Trophoblast cell (in vitro differentiated cells and primary cell): ENCODE measurements around the gene CAPN13.

Experiments
- DNase-seq, 2 donors: peaks; one replicate each; pipeline ENCODE4 v3.0.0-alpha.2; 2016
- H2AFZ ChIP-seq: 2 replicates; pipeline ENCODE4 v1.6.1; 2013; ENCODE audit warnings: low read length, moderate library complexity, mild to moderate bottlenecking; ENCODE audit not compliant: insufficient read depth, poor library complexity
- H2AK5ac ChIP-seq: 2 replicates; pipeline ENCODE4 v1.6.1; 2013; ENCODE audit warnings: mild to moderate bottlenecking, low read length
- H2BK120ac ChIP-seq: 2 replicates; pipeline ENCODE4 v1.6.1; 2013; ENCODE audit warnings: low read length, mild to moderate bottlenecking, moderate library complexity; ENCODE audit not compliant: insufficient read depth, poor library complexity
- H2BK12ac ChIP-seq: 2 replicates; pipeline ENCODE4 v1.6.1; 2013; ENCODE audit warnings: mild to moderate bottlenecking, low read length, moderate library complexity
- H2BK5ac ChIP-seq: 2 replicates; pipeline ENCODE4 v1.6.1; 2013; ENCODE audit warnings: low read length, low read depth, moderate library complexity, mild to moderate bottlenecking; ENCODE audit not compliant: poor library complexity
- H3K14ac ChIP-seq: 2 replicates; pipeline ENCODE4 v1.6.1; 2013; ENCODE audit warnings: mild to moderate bottlenecking, low read length
- H3K18ac ChIP-seq: 2 replicates; pipeline ENCODE4 v1.6.1; 2013; ENCODE audit warnings: mild to moderate bottlenecking, low read length
- H3K23ac ChIP-seq: 2 replicates; pipeline ENCODE4 v1.6.1; 2013; ENCODE audit warnings: low read length
- H3K27ac ChIP-seq: 2 replicates; pipeline ENCODE4 v1.5.1; 2013; ENCODE audit warnings: low read depth, mild to moderate bottlenecking, inconsistent platforms, low read length, moderate library complexity
- H3K27me3 ChIP-seq: 2 replicates; pipeline ENCODE4 v1.6.1; 2013; ENCODE audit warnings: inconsistent platforms, mild to moderate bottlenecking, low read length, moderate library complexity; ENCODE audit not compliant: insufficient read depth
- H3K36me3 ChIP-seq, 2 experiments: 1 replicate in 1 of 2; 2 replicates in 1 of 2; pipeline ENCODE4 v1.6.1; 2013; ENCODE audit warnings: low read length in 2 of 2, mild to moderate bottlenecking in 2 of 2, moderate library complexity in 1 of 2; ENCODE audit not compliant: insufficient read depth in 2 of 2, control insufficient read depth in 1 of 2
- H3K4ac ChIP-seq: 2 replicates; pipeline ENCODE4 v1.6.1; 2013; ENCODE audit warnings: low read depth, mild to moderate bottlenecking, low read length, moderate library complexity
- H3K4me1 ChIP-seq, 2 experiments: 1 replicate in 1 of 2; 2 replicates in 1 of 2; pipeline ENCODE4 v1.6.1; 2013; ENCODE audit warnings: low read length in 2 of 2, mild to moderate bottlenecking in 2 of 2, moderate library complexity in 1 of 2; ENCODE audit not compliant: insufficient read depth in 2 of 2, control insufficient read depth in 1 of 2
- H3K4me2 ChIP-seq: 2 replicates; pipeline ENCODE4 v1.6.1; 2013; ENCODE audit warnings: inconsistent platforms, mild to moderate bottlenecking, low read length, moderate library complexity
- H3K4me3 ChIP-seq: 2 replicates; pipeline ENCODE4 v1.5.1; 2013; ENCODE audit warnings: mild to moderate bottlenecking, low read depth, low read length, inconsistent platforms
- H3K79me1 ChIP-seq: one replicate; pipeline ENCODE4 v1.6.1; 2013; ENCODE audit warnings: low read length
- H3K79me2 ChIP-seq: 2 replicates; pipeline ENCODE4 v1.6.1; 2013; ENCODE audit warnings: low read length, mild to moderate bottlenecking; ENCODE audit not compliant: control insufficient read depth, insufficient read depth, poor library complexity
- H3K9ac ChIP-seq: 2 replicates; pipeline ENCODE4 v1.6.1; 2013; ENCODE audit warnings: mild to moderate bottlenecking, low read length
- H3K9me3 ChIP-seq: 2 replicates; pipeline ENCODE4 v1.6.1; 2013; ENCODE audit warnings: low read depth, mild to moderate bottlenecking, control low read depth, inconsistent platforms, low read length; ENCODE audit not compliant: insufficient read depth
- H4K12ac ChIP-seq: 2 replicates; pipeline ENCODE4 v1.6.1; 2013; ENCODE audit warnings: low read depth, mild to moderate bottlenecking, low read length, moderate library complexity
- H4K8ac ChIP-seq: 2 replicates; pipeline ENCODE4 v1.6.1; 2013; ENCODE audit warnings: low read depth, mild to moderate bottlenecking, low read length, moderate library complexity
- H4K91ac ChIP-seq: one replicate; pipeline ENCODE4 v1.6.1; 2013; ENCODE audit warnings: low read depth, mild to moderate bottlenecking, low read length, moderate library complexity
- WGBS: extraction: QIAGEN DNeasy Blood & Tissue Kit; methylation state at CpG from one replicate; pipeline ENCODE4 v1.1.7; 2013; ENCODE audit warnings: missing lambda C conversion rate; ENCODE audit not compliant: insufficient read length, insufficient coverage; ENCODE audit errors: extremely low coverage; 5-methylcytosine and 5-hydroxymethylcytosine counted together

Gene CAPN13

DNA sequence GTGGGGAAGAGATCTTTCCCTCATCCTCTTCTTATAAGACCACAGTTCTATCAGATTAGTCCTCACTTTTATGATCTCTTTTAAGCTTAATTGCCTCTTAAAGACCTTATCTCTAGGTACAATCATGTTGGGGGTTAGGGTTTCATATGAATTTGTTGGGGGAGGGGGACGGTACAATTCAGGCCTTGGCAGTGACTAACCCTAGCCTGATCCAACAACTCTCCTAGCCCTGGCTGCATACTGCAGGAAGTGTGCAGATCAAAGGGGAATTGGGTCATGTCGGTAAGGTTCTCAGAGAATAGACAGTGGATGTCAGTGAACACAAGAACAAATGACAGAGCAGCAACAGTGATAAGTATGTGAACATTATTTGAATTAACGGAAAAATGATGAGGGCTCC is 16.4 kb downstream of the CAPN13 start:
- no CpG with 5 or more reads among the region's 3 CpGs for WGBS
- Histone ChIP-seq H3K18ac (no peak overlapping the region), H3K4me2 (no peak overlapping the region), H2BK120ac (no peak overlapping the region), H3K23ac (no peak overlapping the region), H3K14ac (no peak overlapping the region), H4K91ac (no peak overlapping the region), H3K27me3 (no peaks in the 10 kb centered on the region), H3K79me1 (no peaks in the 10 kb centered on the region), H3K27ac (no peak overlapping the region), H3K4ac (no peak overlapping the region), H4K12ac (no peak overlapping the region), H3K9me3 (no peaks in the 10 kb centered on the region), H3K4me3 (no peak overlapping the region), H3K36me3 (no peaks in the 10 kb centered on the region), H4K8ac (no peak overlapping the region), H2AFZ (no peak overlapping the region), H3K79me2 (no peaks in the 10 kb centered on the region), H2BK5ac (no peak overlapping the region), H2BK12ac (no peak overlapping the region), H3K9ac (no peak overlapping the region), H2AK5ac (no peak overlapping the region), H3K4me1 (no peaks in the 10 kb centered on the region)
- DNase-seq, result no peak

- H3K27me3 ChIP-seq, result no peaks in the 10 kb centered on the region
- no peak overlapping the region for H2AFZ ChIP-seq
- H3K18ac ChIP-seq, result no peak overlapping the region
- no peak overlapping the region for H4K91ac ChIP-seq
- H3K4ac ChIP-seq, result no peak overlapping the region
- no peak overlapping the region for H3K4me3 ChIP-seq
- no peak overlapping the region for H3K14ac ChIP-seq
- H3K4me2 ChIP-seq, result no peak overlapping the region
- H2BK12ac ChIP-seq, result no peak overlapping the region
- H3K9ac ChIP-seq, result no peak overlapping the region
- no peaks in the 10 kb centered on the region for H3K79me1 ChIP-seq
- no peak overlapping the region for H3K23ac ChIP-seq
- no peak for DNase-seq
- no peaks in the 10 kb centered on the region for H3K9me3 ChIP-seq
- no peak overlapping the region for H2BK5ac ChIP-seq
- WGBS, result no CpG with 5 or more reads among the region's 4 CpGs
- H3K4me1 ChIP-seq, result no peaks in the 10 kb centered on the region
- no peak overlapping the region for H2BK120ac ChIP-seq
- no peak overlapping the region for H4K12ac ChIP-seq
- H3K36me3 ChIP-seq, result no peaks in the 10 kb centered on the region
- no peak overlapping the region for H3K27ac ChIP-seq
- H2AK5ac ChIP-seq, result no peak overlapping the region
- H3K79me2 ChIP-seq, result no peaks in the 10 kb centered on the region
- H4K8ac ChIP-seq, result no peak overlapping the region
Measured at GRCh38 chr2:30789670-30790210, 17.5 kb downstream of the CAPN13 start.

GRCh38 chr2:30786923-30787685 is 20.1 kb downstream of the CAPN13 start:
- no peaks in the 10 kb centered on the region for H3K36me3 ChIP-seq
- no CpG with 5 or more reads among the region's 12 CpGs for WGBS

DNA sequence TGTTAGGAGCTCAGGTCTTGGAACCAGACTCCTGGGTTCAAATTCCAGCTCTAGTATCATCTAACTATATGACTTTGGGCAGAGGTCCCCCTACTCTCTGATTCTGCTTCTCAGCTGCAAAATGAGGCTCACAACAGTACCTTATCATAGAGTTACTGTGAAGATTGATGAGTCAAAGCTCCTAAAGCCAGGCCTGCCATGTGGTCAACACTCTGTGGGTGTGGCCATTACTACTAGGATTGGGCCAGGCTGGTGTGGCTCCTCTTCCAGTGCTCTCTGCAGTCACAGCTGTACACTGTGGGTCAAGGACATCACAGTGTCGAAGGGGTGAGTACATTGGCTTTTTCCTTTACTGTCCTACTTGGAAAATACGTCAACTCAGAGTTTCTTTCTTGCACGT is 22.6 kb downstream of the CAPN13 start:
- H2AK5ac ChIP-seq, result no peak overlapping the region
- H4K12ac ChIP-seq, result no peak overlapping the region
- no peak overlapping the region for H3K9ac ChIP-seq
- H2AFZ ChIP-seq, result no peak overlapping the region
- H3K23ac ChIP-seq, result no peak overlapping the region
- H3K79me2 ChIP-seq, result no peaks in the 10 kb centered on the region
- no peaks in the 10 kb centered on the region for H3K9me3 ChIP-seq
- no peak overlapping the region for H3K4ac ChIP-seq
- H3K36me3 ChIP-seq, result no peaks in the 10 kb centered on the region
- H3K27ac ChIP-seq, result no peak overlapping the region
- no peak overlapping the region for H3K4me2 ChIP-seq
- H4K8ac ChIP-seq, result no peak overlapping the region
- DNase-seq, result no peak
- no peak overlapping the region for H2BK12ac ChIP-seq
- H3K4me3 ChIP-seq, result no peak overlapping the region
- H3K27me3 ChIP-seq, result no peaks in the 10 kb centered on the region
- H3K14ac ChIP-seq, result no peak overlapping the region
- H2BK5ac ChIP-seq, result no peak overlapping the region
- H3K4me1 ChIP-seq, result no peaks in the 10 kb centered on the region
- H4K91ac ChIP-seq, result no peak overlapping the region
- no CpG with 5 or more reads among the region's 3 CpGs for WGBS
- H3K18ac ChIP-seq, result no peak overlapping the region
- H2BK120ac ChIP-seq, result no peak overlapping the region
- no peaks in the 10 kb centered on the region for H3K79me1 ChIP-seq

More at GRCh38 chr2:30786923-30787685, 20.1 kb downstream of the CAPN13 start:
- no peaks in the 10 kb centered on the region for H3K9me3 ChIP-seq
- H2AK5ac ChIP-seq, result no peak overlapping the region
- no peaks in the 10 kb centered on the region for H3K79me1 ChIP-seq
- no peaks in the 10 kb centered on the region for H3K79me2 ChIP-seq
- H4K8ac ChIP-seq, result no peak overlapping the region
- H3K27me3 ChIP-seq, result no peaks in the 10 kb centered on the region
- H4K91ac ChIP-seq, result no peak overlapping the region
- H3K9ac ChIP-seq, result no peak overlapping the region
- no peak overlapping the region for H3K27ac ChIP-seq
- no peak overlapping the region for H2AFZ ChIP-seq
- no peak overlapping the region for H3K4me2 ChIP-seq
- H3K14ac ChIP-seq, result no peak overlapping the region
- no peak overlapping the region for H2BK5ac ChIP-seq
- no peak overlapping the region for H2BK12ac ChIP-seq
- H3K23ac ChIP-seq, result no peak overlapping the region
- H3K4me3 ChIP-seq, result no peak overlapping the region
- no peak overlapping the region for H2BK120ac ChIP-seq
- H3K18ac ChIP-seq, result no peak overlapping the region
- H3K4me1 ChIP-seq, result no peaks in the 10 kb centered on the region
- H3K4ac ChIP-seq, result no peak overlapping the region
- H4K12ac ChIP-seq, result no peak overlapping the region
- DNase-seq, result no peak
